Esophagus muscularis mucosa (tissue), 4 donors: ENCODE data around the gene SPATA16.

ENCODE experiments used
- EP300 ChIP-seq: sonication (generic); formaldehyde crosslinking; IDR thresholded peaks from one replicate; pipeline ENCODE4 v1.6.1; 2017; ENCODE audit warnings: antibody characterized with exemption
- POLR2A ChIP-seq: fragments of 450-650 bp; IDR thresholded peaks from one replicate; pipeline ENCODE4 v1.6.1; 2017; ENCODE audit warnings: antibody characterized with exemption, moderate library complexity, mild to moderate bottlenecking, low read depth
- POLR2AphosphoS5 ChIP-seq, 2 donors: sonication (generic); formaldehyde crosslinking; IDR thresholded peaks; one replicate each; pipeline ENCODE4 v1.6.1; 2017; ENCODE audit warnings: antibody characterized with exemption in 2 of 2
- TF ChIP-seq, protein P1 (sequence below), 3 experiments: fragments of 200-600 bp in 2 of 3; fragments of 450-650 bp in 1 of 3; sonication (generic) in 2 of 3; IDR thresholded peaks; one replicate each; pipeline ENCODE4 v1.5.1; 2017 to 2019; ENCODE audit warnings: antibody characterized with exemption in 3 of 3, mild to moderate bottlenecking in 2 of 3, moderate library complexity in 1 of 3

DNA sequence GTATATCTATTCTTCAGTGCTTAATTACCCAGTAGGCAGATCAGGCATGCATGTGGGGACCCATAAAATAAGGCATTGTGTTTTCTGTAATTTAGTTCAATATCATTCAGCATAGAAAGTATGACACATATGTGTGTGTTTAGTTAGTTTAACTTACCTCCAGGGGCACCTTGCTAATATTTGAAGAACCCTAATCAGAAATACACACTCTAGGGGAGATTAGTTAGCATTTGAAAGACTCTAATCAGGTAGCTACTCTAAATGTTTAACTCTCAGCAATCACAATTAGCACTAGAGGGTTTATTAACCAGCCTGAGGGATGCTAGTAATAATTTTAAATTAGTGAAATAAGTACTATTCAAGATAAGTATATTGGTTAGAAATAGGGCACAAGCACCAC is 286.0 kb downstream of the SPATA16 start:
- TF ChIP-seq, protein P1, sequence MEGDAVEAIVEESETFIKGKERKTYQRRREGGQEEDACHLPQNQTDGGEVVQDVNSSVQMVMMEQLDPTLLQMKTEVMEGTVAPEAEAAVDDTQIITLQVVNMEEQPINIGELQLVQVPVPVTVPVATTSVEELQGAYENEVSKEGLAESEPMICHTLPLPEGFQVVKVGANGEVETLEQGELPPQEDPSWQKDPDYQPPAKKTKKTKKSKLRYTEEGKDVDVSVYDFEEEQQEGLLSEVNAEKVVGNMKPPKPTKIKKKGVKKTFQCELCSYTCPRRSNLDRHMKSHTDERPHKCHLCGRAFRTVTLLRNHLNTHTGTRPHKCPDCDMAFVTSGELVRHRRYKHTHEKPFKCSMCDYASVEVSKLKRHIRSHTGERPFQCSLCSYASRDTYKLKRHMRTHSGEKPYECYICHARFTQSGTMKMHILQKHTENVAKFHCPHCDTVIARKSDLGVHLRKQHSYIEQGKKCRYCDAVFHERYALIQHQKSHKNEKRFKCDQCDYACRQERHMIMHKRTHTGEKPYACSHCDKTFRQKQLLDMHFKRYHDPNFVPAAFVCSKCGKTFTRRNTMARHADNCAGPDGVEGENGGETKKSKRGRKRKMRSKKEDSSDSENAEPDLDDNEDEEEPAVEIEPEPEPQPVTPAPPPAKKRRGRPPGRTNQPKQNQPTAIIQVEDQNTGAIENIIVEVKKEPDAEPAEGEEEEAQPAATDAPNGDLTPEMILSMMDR (IDR thresholded peaks at IDR 0.05) = no peak
- TF ChIP-seq POLR2A (no peak), POLR2AphosphoS5 (IDR thresholded peaks at IDR 0.05) (no peak), EP300 (no peak)
